Gastroesophageal sphincter (tissue), 2 donors: ENCODE data around the gene ROR2.

Source experiments
- EP300 ChIP-seq: sonication (generic); formaldehyde crosslinking; IDR thresholded peaks from one replicate; pipeline ENCODE4 v1.6.1; 2017; ENCODE audit warnings: antibody characterized with exemption, mild to moderate bottlenecking
- POLR2A ChIP-seq, 2 donors: fragments of 450-650 bp; IDR thresholded peaks; one replicate each; pipeline ENCODE4 v1.6.1; 2017; ENCODE audit warnings: antibody characterized with exemption in 2 of 2, mild to moderate bottlenecking in 2 of 2, moderate library complexity in 1 of 2

GRCh38 chr9:91580136-91580535, 369.9 kb downstream of the ROR2 start:
- no peak for TF ChIP-seq POLR2A (IDR thresholded peaks at IDR 0.05)
- TF ChIP-seq EP300, result no peak
